HEK293 (cell line): Measurements from ENCODE around the gene DDX56.

ENCODE experiments used
- CTCF ChIA-PET: fragments of 350-600 bp; formaldehyde crosslinking; extraction: SDS; loops from one replicate; lab custom pipeline; 2021; ENCODE audit warnings: antibody characterized with exemption; lab: Yijun Ruan, JAX
- POLR2A ChIA-PET: fragments of 300-600 bp; formaldehyde crosslinking; extraction: SDS; loops from one replicate; lab custom pipeline; 2020; ENCODE audit warnings: antibody characterized with exemption, inconsistent platforms; lab: Yijun Ruan, JAX
- H3K27ac ChIP-seq: fragments of 200-500 bp; sonication (Bioruptor generic); 2 replicates; pipeline ENCODE4 v1.5.1; 2014; ENCODE audit warnings: low read depth, low read length, control low read depth, inconsistent platforms; ENCODE audit errors: extremely low read depth
- H3K36me3 ChIP-seq, 2 experiments: fragments of 200-500 bp in 1 of 2; sonication (Bioruptor generic) in 1 of 2; 1 replicate in 1 of 2; 2 replicates in 1 of 2; pipeline ENCODE4 v1.5.1; 2014 to 2017; ENCODE audit warnings: inconsistent platforms in 2 of 2, low read length in 2 of 2; ENCODE audit not compliant: control insufficient read depth in 2 of 2, insufficient read depth in 1 of 2
- H3K4me1 ChIP-seq: fragments of 200-500 bp; sonication (Bioruptor generic); 2 replicates; pipeline ENCODE4 v1.5.1; 2014; ENCODE audit warnings: mild to moderate bottlenecking, low read length, inconsistent platforms; ENCODE audit not compliant: control insufficient read depth, insufficient read depth
- H3K4me3 ChIP-seq: 2 replicates; pipeline ENCODE4 v1.5.1; 2011; ENCODE audit warnings: low read depth, mild to moderate bottlenecking, control low read depth, low read length, moderate library complexity
- H3K9me3 ChIP-seq: fragments of 200-500 bp; sonication (Bioruptor generic); 2 replicates; pipeline ENCODE4 v1.5.1; 2014; ENCODE audit warnings: low read depth, low read length, inconsistent platforms; ENCODE audit not compliant: control insufficient read depth, insufficient read depth
- BCL11A ChIP-seq: fragments of 450-650 bp; formaldehyde crosslinking; IDR thresholded peaks from 2 replicates; pipeline ENCODE4 v1.5.1; 2016; ENCODE audit warnings: low read depth, missing biosample characterization, missing genetic modification characterization
- CTCF ChIP-seq: fragments of 450-650 bp; formaldehyde crosslinking; IDR thresholded peaks from 2 replicates; pipeline ENCODE4 v1.5.1; 2016; ENCODE audit warnings: missing biosample characterization, missing genetic modification characterization
- IKZF3 ChIP-seq: fragments of 450-650 bp; IDR thresholded peaks from 2 replicates; pipeline ENCODE4 v1.5.0; 2018; ENCODE audit warnings: missing biosample characterization, mild to moderate bottlenecking, missing genetic modification characterization, moderate library complexity
- INSM2 ChIP-seq: fragments of 450-650 bp; formaldehyde crosslinking; IDR thresholded peaks from 2 replicates; pipeline ENCODE4 v1.5.1; 2016; ENCODE audit warnings: missing biosample characterization, missing genetic modification characterization
- KLF1 ChIP-seq: fragments of 450-650 bp; formaldehyde crosslinking; IDR thresholded peaks from 2 replicates; pipeline ENCODE4 v1.5.1; 2016; ENCODE audit warnings: missing biosample characterization, missing genetic modification characterization
- PRDM1 ChIP-seq: fragments of 450-650 bp; formaldehyde crosslinking; IDR thresholded peaks from 2 replicates; pipeline ENCODE4; 2016; ENCODE audit warnings: missing biosample characterization, missing genetic modification characterization
- SETDB1 ChIP-seq: IDR thresholded peaks from one replicate; pipeline ENCODE4 v1.6.1; 2017; ENCODE audit warnings: mild to moderate bottlenecking, low read length, moderate library complexity, mixed read lengths; ENCODE audit not compliant: insufficient read length
- SP2 ChIP-seq: fragments of 450-650 bp; formaldehyde crosslinking; IDR thresholded peaks from 2 replicates; pipeline ENCODE4 v1.5.1; 2016; ENCODE audit warnings: missing biosample characterization, missing genetic modification characterization
- TRIM28 ChIP-seq: IDR thresholded peaks from 2 replicates; pipeline ENCODE4 v1.6.1; 2011; ENCODE audit warnings: low read length, control low read depth, borderline replicate concordance
- WT1 ChIP-seq: fragments of 450-650 bp; formaldehyde crosslinking; IDR thresholded peaks from 2 replicates; pipeline ENCODE4 v1.5.1; 2016; ENCODE audit warnings: missing biosample characterization, missing genetic modification characterization
- ZBTB1 ChIP-seq: fragments of 450-650 bp; formaldehyde crosslinking; IDR thresholded peaks from 2 replicates; pipeline ENCODE4 v1.5.1; 2016; ENCODE audit warnings: missing biosample characterization, missing genetic modification characterization
- ZBTB49 ChIP-seq: fragments of 450-650 bp; formaldehyde crosslinking; IDR thresholded peaks from 2 replicates; pipeline ENCODE4 v1.5.1; 2016; ENCODE audit warnings: missing biosample characterization, missing genetic modification characterization, low read depth
- ZFP37 ChIP-seq: fragments of 450-650 bp; formaldehyde crosslinking; IDR thresholded peaks from 2 replicates; pipeline ENCODE4 v1.5.1; 2016; ENCODE audit warnings: missing biosample characterization, missing genetic modification characterization
- ZFP41 ChIP-seq: fragments of 450-650 bp; formaldehyde crosslinking; IDR thresholded peaks from 2 replicates; pipeline ENCODE4 v1.5.1; 2016; ENCODE audit warnings: missing biosample characterization, missing genetic modification characterization, borderline replicate concordance
- ZFP69B ChIP-seq: fragments of 450-650 bp; formaldehyde crosslinking; IDR thresholded peaks from 2 replicates; pipeline ENCODE4 v1.5.1; 2016; ENCODE audit warnings: missing biosample characterization, missing genetic modification characterization
- ZNF157 ChIP-seq: fragments of 450-650 bp; formaldehyde crosslinking; IDR thresholded peaks from 2 replicates; pipeline ENCODE4 v1.5.1; 2016; ENCODE audit warnings: missing biosample characterization, missing genetic modification characterization
- ZNF221 ChIP-seq: fragments of 450-650 bp; formaldehyde crosslinking; IDR thresholded peaks from 2 replicates; pipeline ENCODE4 v1.5.1; 2017; ENCODE audit warnings: missing biosample characterization, missing genetic modification characterization, borderline replicate concordance
- ZNF398 ChIP-seq: fragments of 450-650 bp; formaldehyde crosslinking; IDR thresholded peaks from 2 replicates; pipeline ENCODE4 v1.5.1; 2017; ENCODE audit warnings: missing biosample characterization, missing genetic modification characterization
- ZNF426 ChIP-seq: fragments of 450-650 bp; formaldehyde crosslinking; IDR thresholded peaks from 2 replicates; pipeline ENCODE4 v1.5.1; 2017; ENCODE audit warnings: missing biosample characterization, missing genetic modification characterization, mild to moderate bottlenecking, inconsistent platforms, moderate library complexity
- ZNF48 ChIP-seq: fragments of 450-650 bp; formaldehyde crosslinking; IDR thresholded peaks from 2 replicates; pipeline ENCODE4 v1.5.1; 2016; ENCODE audit warnings: missing biosample characterization, missing genetic modification characterization
- ZNF488 ChIP-seq: fragments of 450-650 bp; formaldehyde crosslinking; IDR thresholded peaks from 2 replicates; pipeline ENCODE4 v1.5.1; 2016; ENCODE audit warnings: missing biosample characterization, missing genetic modification characterization
- ZNF548 ChIP-seq: fragments of 450-650 bp; formaldehyde crosslinking; IDR thresholded peaks from 2 replicates; pipeline ENCODE4 v1.5.1; 2016; ENCODE audit warnings: missing biosample characterization, missing genetic modification characterization
- ZNF555 ChIP-seq: fragments of 450-650 bp; formaldehyde crosslinking; conservative IDR thresholded peaks from 2 replicates; pipeline ENCODE4 v1.5.1; 2017; ENCODE audit warnings: missing biosample characterization, mild to moderate bottlenecking, missing genetic modification characterization, inconsistent platforms
- ZNF596 ChIP-seq: fragments of 450-650 bp; IDR thresholded peaks from 2 replicates; pipeline ENCODE4 v1.5.0; 2018; ENCODE audit warnings: missing biosample characterization, mild to moderate bottlenecking, missing genetic modification characterization, moderate library complexity
- ZNF623 ChIP-seq: fragments of 450-650 bp; formaldehyde crosslinking; IDR thresholded peaks from 2 replicates; pipeline ENCODE4 v1.5.1; 2016; ENCODE audit warnings: missing biosample characterization, missing genetic modification characterization
- ZNF626 ChIP-seq: fragments of 450-650 bp; sonication (Bioruptor Pico); formaldehyde crosslinking; IDR thresholded peaks from 2 replicates; pipeline ENCODE4 v1.5.1; 2018; ENCODE audit warnings: missing biosample characterization, missing genetic modification characterization, inconsistent platforms
- ZNF76 ChIP-seq: fragments of 450-650 bp; formaldehyde crosslinking; IDR thresholded peaks from 2 replicates; pipeline ENCODE4; 2016; ENCODE audit warnings: low read depth, missing biosample characterization, missing genetic modification characterization, borderline replicate concordance
- ZNF777 ChIP-seq: fragments of 450-650 bp; formaldehyde crosslinking; IDR thresholded peaks from 2 replicates; pipeline ENCODE4 v1.5.1; 2017; ENCODE audit warnings: missing biosample characterization, missing genetic modification characterization, borderline replicate concordance
- ZSCAN18 ChIP-seq: fragments of 450-650 bp; formaldehyde crosslinking; IDR thresholded peaks from 2 replicates; pipeline ENCODE4 v1.5.1; 2016; ENCODE audit warnings: missing biosample characterization, missing genetic modification characterization

Gene DDX56

GRCh38 chr7:44565097-44565794 is 8.5 kb downstream of the DDX56 start (continued):
- TF ChIP-seq ZNF48 (tag by site-specific recombination) (no peak), SP2 (no peak), WT1 (tag by site-specific recombination) (no peak), ZNF548 (no peak), ZNF76 (no peak), TRIM28 (no peak), ZNF555 (tag by site-specific recombination) (no peak), ZNF488 (no peak), ZBTB49 (tag by site-specific recombination) (no peak), ZNF596 (tag by site-specific recombination) (no peak), ZNF777 (tag by site-specific recombination) (no peak), ZNF157 (tag by site-specific recombination) (no peak), ZNF626 (no peak), PRDM1 (tag by site-specific recombination) (no peak), ZNF398 (no peak), CTCF (tag by site-specific recombination) (peak; percentile 85), BCL11A (no peak), ZFP69B (tag by site-specific recombination) (no peak), ZNF221 (tag by site-specific recombination) (no peak), ZNF426 (tag by site-specific recombination) (no peak), KLF1 (tag by site-specific recombination) (no peak)

- Histone ChIP-seq H3K9me3 (no peaks in the 10 kb centered on the region), H3K4me1 (no peaks in the 10 kb centered on the region; the same call in 1 of the 2 replicates), H3K27ac (no peak overlapping the region), H3K4me3 (no peak overlapping the region), H3K36me3 (peaks cover 11 to 60% of the 10 kb centered on the region in 2 experiments; a peak in 2 of 3 replicates)
- ChIA-PET CTCF (interaction anchor here (0.6 to 2.1 kb wide), 19 partner anchors 9 to 545 kb away, joined by 3 to 17 read pairs (median 5); partner anchors contain the start of genes DBNL, DDX56, H2AZ2 and NUDCD3), POLR2A (interaction anchor here (1.1 to 2.6 kb wide), 8 partner anchors 9 to 350 kb away, joined by 3 to 34 read pairs (median 4); partner anchors contain the start of genes DDX56, NUDCD3 and TMED4)
- no peak for TF ChIP-seq ZNF623 (tag by site-specific recombination)
- no peak for TF ChIP-seq ZFP37 (tag by site-specific recombination)
- no peak for TF ChIP-seq INSM2 (tag by site-specific recombination)
- TF ChIP-seq SETDB1 = no peak
- no peak for TF ChIP-seq ZBTB1
- TF ChIP-seq IKZF3 (tag by site-specific recombination) = no peak
- no peak for TF ChIP-seq ZSCAN18 (tag by site-specific recombination)
- TF ChIP-seq ZFP41 (tag by site-specific recombination) = no peak
These were observed 9.1 kb downstream of the DDX56 start for GRCh38 chr7:44564606-44565005.
